ENCODE results near the gene ZBTB7B.

Gene ZBTB7B

GRCh38 chr1:154967331-154967950 is 35.2 kb upstream of the ZBTB7B start:
- H3K36me3 ChIP-seq (ENCODE audit: control insufficient read depth in 4 of 4, insufficient read depth in 4 of 4, low read length in 3 of 4) = peaks cover 6 to 54% (median 44%) of the 10 kb centered on the region in 4 experiments
- no peak overlapping the region for H3K4me3 ChIP-seq (ENCODE audit: control insufficient read depth in 1 of 7, extremely low read depth in 1 of 7, insufficient read depth in 4 of 7, low read depth in 2 of 7, low read length in 6 of 7)
- peaks cover 4 to 45% (median 38%) of the 10 kb centered on the region in 4 experiments for H3K4me1 ChIP-seq (ENCODE audit: control extremely low read depth in 1 of 4, control insufficient read depth in 4 of 4, insufficient read depth in 4 of 4, low read length in 3 of 4)
- WGBS (ENCODE audit: insufficient coverage) = 95% methylated on average over 5 of the region's 5 CpGs
- CTCF ChIA-PET = interaction anchor here (1.3 to 3.7 kb wide), 3 partner anchors 11 to 34 kb away, joined by 3 to 13 read pairs (median 6); partner anchors contain the start of genes PBXIP1 and PMVK
- peak overlapping the region in 1 of 2 experiments; percentile 11 for H3K27ac ChIP-seq (ENCODE audit: insufficient read depth in 1 of 2, low read depth in 1 of 2, low read length in 2 of 2, poor library complexity in 1 of 2, severe bottlenecking in 2 of 2)
- POLR2A ChIA-PET = no interaction called here
- no peaks in the 10 kb centered on the region for H3K9me3 ChIP-seq (ENCODE audit: control extremely low read depth in 1 of 5, control insufficient read depth in 4 of 5, insufficient read depth in 2 of 5, low read depth in 1 of 5, low read length in 4 of 5)
- H3K27me3 ChIP-seq (replicated peaks in 2 of 5; ENCODE audit: control insufficient read depth in 4 of 5, insufficient read depth in 5 of 5, low read length in 4 of 5) = no peaks in the 10 kb centered on the region
- no peak for DNase-seq

DNA sequence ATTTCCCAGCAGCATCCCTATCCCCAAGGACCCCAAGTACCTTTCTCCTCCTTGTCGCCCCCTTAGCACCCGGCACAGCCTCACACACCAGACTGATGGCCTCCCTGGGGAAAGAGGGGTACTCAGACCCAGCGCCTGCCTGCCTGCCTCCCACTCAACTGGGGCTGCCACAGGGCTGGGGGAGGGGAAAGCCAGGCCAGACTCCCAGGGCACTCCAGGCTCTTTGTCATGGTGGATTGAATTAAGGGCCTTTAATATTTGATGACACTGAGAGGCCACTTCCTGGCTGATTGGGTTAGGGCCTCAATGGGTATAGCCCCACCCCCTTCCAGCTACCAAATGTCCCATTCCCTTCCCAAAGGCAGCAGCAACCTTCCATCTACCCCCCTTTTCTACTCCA is 33.9 kb upstream of the ZBTB7B start:
- Histone ChIP-seq H3K4me3 (ENCODE audit: control insufficient read depth in 1 of 7, extremely low read depth in 1 of 7, insufficient read depth in 4 of 7, low read depth in 2 of 7, low read length in 6 of 7) (no peak overlapping the region), H3K27ac (ENCODE audit: insufficient read depth in 1 of 2, low read depth in 1 of 2, low read length in 2 of 2, poor library complexity in 1 of 2, severe bottlenecking in 2 of 2) (peak overlapping the region in 1 of 2 experiments; percentile 52), H3K27me3 (replicated peaks in 2 of 5; ENCODE audit: control insufficient read depth in 4 of 5, insufficient read depth in 5 of 5, low read length in 4 of 5) (no peaks in the 10 kb centered on the region), H3K9me3 (ENCODE audit: control extremely low read depth in 1 of 5, control insufficient read depth in 4 of 5, insufficient read depth in 2 of 5, low read depth in 1 of 5, low read length in 4 of 5) (no peaks in the 10 kb centered on the region), H3K4me1 (ENCODE audit: control extremely low read depth in 1 of 4, control insufficient read depth in 4 of 4, insufficient read depth in 4 of 4, low read length in 3 of 4) (peaks cover 0 to 44% (median 38%) of the 10 kb centered on the region in 4 experiments), H3K36me3 (ENCODE audit: control insufficient read depth in 4 of 4, insufficient read depth in 4 of 4, low read length in 3 of 4) (peaks cover 6 to 46% (median 38%) of the 10 kb centered on the region in 4 experiments)
- CTCF ChIA-PET = interaction anchor here (1.6 kb wide), 1 partner anchor 76 kb away, joined by 3 read pairs; no protein-coding TSS in a partner anchor
- no peak for DNase-seq
- POLR2A ChIA-PET = interaction anchor here (1.8 kb wide), 1 partner anchor 8 kb away, joined by 4 read pairs; no protein-coding TSS in a partner anchor
- WGBS (ENCODE audit: insufficient coverage) = no CpG with 5 or more reads among the region's 3 CpGs

- POLR2A ChIA-PET = interaction anchor here (0.6 to 1.8 kb wide), 3 partner anchors 8 to 37 kb away, joined by 3 to 4 read pairs (median 4); partner anchors contain the start of gene PBXIP1
- no CpG with 5 or more reads among the region's 5 CpGs for WGBS (ENCODE audit: insufficient coverage)
- Histone ChIP-seq H3K4me1 (ENCODE audit: control extremely low read depth in 1 of 4, control insufficient read depth in 4 of 4, insufficient read depth in 4 of 4, low read length in 3 of 4) (peaks cover 0 to 46% (median 37%) of the 10 kb centered on the region in 4 experiments), H3K27me3 (replicated peaks in 2 of 5; ENCODE audit: control insufficient read depth in 4 of 5, insufficient read depth in 5 of 5, low read length in 4 of 5) (no peaks in the 10 kb centered on the region), H3K27ac (ENCODE audit: insufficient read depth in 1 of 2, low read depth in 1 of 2, low read length in 2 of 2, poor library complexity in 1 of 2, severe bottlenecking in 2 of 2) (peak overlapping the region in 1 of 2 experiments; percentile 52), H3K9me3 (ENCODE audit: control extremely low read depth in 1 of 5, control insufficient read depth in 4 of 5, insufficient read depth in 2 of 5, low read depth in 1 of 5, low read length in 4 of 5) (no peaks in the 10 kb centered on the region), H3K4me3 (ENCODE audit: control insufficient read depth in 1 of 7, extremely low read depth in 1 of 7, insufficient read depth in 4 of 7, low read depth in 2 of 7, low read length in 6 of 7) (no peak overlapping the region), H3K36me3 (ENCODE audit: control insufficient read depth in 4 of 4, insufficient read depth in 4 of 4, low read length in 3 of 4) (peaks cover 6 to 41% (median 35%) of the 10 kb centered on the region in 4 experiments)
- no peak for DNase-seq
- CTCF ChIA-PET = interaction anchor here (1.6 to 20.2 kb wide), 4 partner anchors 8 to 76 kb away, joined by 3 to 320 read pairs (median 12); partner anchors contain the start of genes LENEP, PBXIP1, PYGO2 and ZBTB7B
Observed at GRCh38 chr1:154969246-154969645, 33.4 kb upstream of the ZBTB7B start.

DNA sequence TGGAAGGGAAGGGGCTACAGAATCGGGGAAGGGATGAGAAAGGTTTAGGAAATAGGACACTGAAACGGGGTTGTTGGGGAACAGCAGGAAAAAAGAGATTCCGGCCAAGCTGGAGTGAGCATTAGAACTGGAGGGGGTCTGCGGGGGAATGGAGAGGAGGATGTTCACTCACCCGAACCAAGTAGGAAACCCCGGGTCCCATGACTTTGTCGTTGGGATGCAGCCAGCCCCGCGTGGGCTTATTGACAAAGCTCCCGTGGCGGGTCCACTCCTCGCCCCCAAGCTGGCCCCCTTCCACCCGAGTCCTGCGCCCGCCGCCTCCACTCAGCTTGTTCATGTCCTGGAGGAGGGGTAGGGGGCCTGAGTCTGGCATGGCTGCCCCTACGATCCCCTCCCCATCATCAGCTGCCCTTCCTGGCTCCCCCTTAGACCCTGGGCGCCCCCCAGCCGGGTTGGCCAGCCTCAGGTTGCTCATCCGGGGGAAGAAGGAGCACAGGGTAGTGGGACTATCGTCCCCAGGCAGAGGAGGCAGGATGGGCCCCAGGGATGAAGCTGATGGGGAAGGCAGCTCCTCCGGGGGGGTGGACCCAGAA is 32.6 kb upstream of the ZBTB7B start:
- Histone ChIP-seq H3K4me1 (ENCODE audit: control extremely low read depth in 1 of 4, control insufficient read depth in 4 of 4, insufficient read depth in 4 of 4, low read length in 3 of 4) (peaks cover under 1 to 47% (median 39%) of the 10 kb centered on the region in 4 experiments), H3K27me3 (replicated peaks in 2 of 5; ENCODE audit: control insufficient read depth in 4 of 5, insufficient read depth in 5 of 5, low read length in 4 of 5) (no peaks in the 10 kb centered on the region), H3K9me3 (ENCODE audit: control extremely low read depth in 1 of 5, control insufficient read depth in 4 of 5, insufficient read depth in 2 of 5, low read depth in 1 of 5, low read length in 4 of 5) (no peaks in the 10 kb centered on the region), H3K27ac (ENCODE audit: insufficient read depth in 1 of 2, low read depth in 1 of 2, low read length in 2 of 2, poor library complexity in 1 of 2, severe bottlenecking in 2 of 2) (peak overlapping the region in 1 of 2 experiments; percentile 77), H3K36me3 (ENCODE audit: control insufficient read depth in 4 of 4, insufficient read depth in 4 of 4, low read length in 3 of 4) (peaks cover 6 to 36% (median 31%) of the 10 kb centered on the region in 4 experiments), H3K4me3 (ENCODE audit: control insufficient read depth in 1 of 7, extremely low read depth in 1 of 7, insufficient read depth in 4 of 7, low read depth in 2 of 7, low read length in 6 of 7) (peak overlapping the region in 2 of 7 experiments; percentile 48 to 71)
- DNase-seq = no peak
- ChIA-PET CTCF (interaction anchor here (1.0 to 20.2 kb wide), 7 partner anchors 9 to 75 kb away, joined by 3 to 320 read pairs (median 7); partner anchors contain the start of genes LENEP, PBXIP1, PYGO2 and ZBTB7B), POLR2A (interaction anchor here (1.4 to 1.8 kb wide), 2 partner anchors 9 to 14 kb away, joined by 4 read pairs; partner anchors contain the start of gene PBXIP1)
- 31% methylated on average over 14 of the region's 22 CpGs for WGBS (ENCODE audit: insufficient coverage)

GRCh38 chr1:154970631-154971340 is 31.8 kb upstream of the ZBTB7B start, which contains the start of gene SHC1:
Gene SHC1 (minus strand): TSS chr1:154970747. CDS start chr1:154970526, 221 bp downstream.
- Histone ChIP-seq H3K36me3 (ENCODE audit: control insufficient read depth in 4 of 4, insufficient read depth in 4 of 4, low read length in 3 of 4) (peaks cover 4 to 29% (median 24%) of the 10 kb centered on the region in 4 experiments), H3K4me1 (ENCODE audit: control extremely low read depth in 1 of 4, control insufficient read depth in 4 of 4, insufficient read depth in 4 of 4, low read length in 3 of 4) (peaks cover 6 to 52% (median 45%) of the 10 kb centered on the region in 4 experiments), H3K27me3 (replicated peaks in 2 of 5; ENCODE audit: control insufficient read depth in 4 of 5, insufficient read depth in 5 of 5, low read length in 4 of 5) (no peaks in the 10 kb centered on the region), H3K27ac (ENCODE audit: insufficient read depth in 1 of 2, low read depth in 1 of 2, low read length in 2 of 2, poor library complexity in 1 of 2, severe bottlenecking in 2 of 2) (peak within 1 kb of the TSS; percentile 46 to 77), H3K9me3 (ENCODE audit: control extremely low read depth in 1 of 5, control insufficient read depth in 4 of 5, insufficient read depth in 2 of 5, low read depth in 1 of 5, low read length in 4 of 5) (no peaks in the 10 kb centered on the region), H3K4me3 (ENCODE audit: control insufficient read depth in 1 of 7, extremely low read depth in 1 of 7, insufficient read depth in 4 of 7, low read depth in 2 of 7, low read length in 6 of 7) (peak within 1 kb of the TSS in 4 of 7 experiments; percentile 33 to 71 (median 54))
- POLR2A ChIA-PET = interaction anchor here (0.7 to 1.4 kb wide), 3 partner anchors 10 to 15 kb away, joined by 3 to 6 read pairs (median 4); partner anchors contain the start of genes FLAD1, PBXIP1 and PYGO2
- peak; percentile 69 to 87 (median 87) for DNase-seq
- CTCF ChIA-PET = interaction anchor here (1.0 to 20.2 kb wide), 9 partner anchors 10 to 82 kb away, joined by 3 to 320 read pairs (median 7); partner anchors contain the start of genes LENEP, PBXIP1, PYGO2 and ZBTB7B
- WGBS (ENCODE audit: insufficient coverage) = 18% methylated on average over 8 of the region's 15 CpGs

DNA sequence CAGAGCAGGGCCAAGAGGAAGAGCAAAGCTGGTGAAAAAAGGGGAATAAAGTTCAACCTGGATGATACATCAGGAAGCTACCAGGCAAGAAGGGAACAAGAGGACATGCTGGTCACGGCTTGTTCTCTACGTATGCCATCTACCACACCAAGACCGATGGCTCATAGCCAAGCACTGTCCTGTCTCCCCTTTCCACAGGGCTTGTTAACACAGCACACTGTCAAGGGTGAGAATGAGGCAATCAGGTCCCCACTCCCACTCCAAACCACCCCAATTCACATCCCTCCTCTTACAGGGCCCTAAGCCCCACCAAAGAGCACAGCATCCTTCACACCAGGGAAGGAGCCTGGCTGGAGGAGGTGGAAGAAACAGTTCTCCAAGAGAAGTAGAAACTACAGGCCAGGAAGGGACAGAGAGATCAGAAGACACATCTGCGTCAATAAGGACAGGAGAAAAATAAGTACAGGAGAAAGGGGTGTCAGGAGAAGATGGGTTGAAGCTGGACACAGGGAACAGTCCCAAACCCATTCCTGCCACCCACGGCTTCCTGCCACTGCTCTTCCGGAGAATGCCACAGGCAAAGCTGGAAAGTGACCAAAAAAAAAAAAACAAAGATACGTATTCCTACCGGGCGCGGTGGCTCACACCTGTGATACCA is 31.1 kb upstream of the ZBTB7B start:
- ChIA-PET CTCF (interaction anchor here (1.2 to 20.2 kb wide), 10 partner anchors 9 to 81 kb away, joined by 3 to 320 read pairs (median 6); partner anchors contain the start of genes LENEP, PBXIP1, PYGO2 and ZBTB7B), POLR2A (interaction anchor here (1.1 kb wide), 1 partner anchor 11 kb away, joined by 6 read pairs; the partner anchor contains the start of gene PYGO2)
- DNase-seq = no peak
- 62% methylated on average over 5 of the region's 10 CpGs for WGBS (ENCODE audit: insufficient coverage)
- peak overlapping the region in 2 of 7 experiments; percentile 61 to 71 for H3K4me3 ChIP-seq (ENCODE audit: control insufficient read depth in 1 of 7, extremely low read depth in 1 of 7, insufficient read depth in 4 of 7, low read depth in 2 of 7, low read length in 6 of 7)
- H3K9me3 ChIP-seq (ENCODE audit: control extremely low read depth in 1 of 5, control insufficient read depth in 4 of 5, insufficient read depth in 2 of 5, low read depth in 1 of 5, low read length in 4 of 5) = no peaks in the 10 kb centered on the region
- no peaks in the 10 kb centered on the region for H3K27me3 ChIP-seq (replicated peaks in 2 of 5; ENCODE audit: control insufficient read depth in 4 of 5, insufficient read depth in 5 of 5, low read length in 4 of 5)
- H3K4me1 ChIP-seq (ENCODE audit: control extremely low read depth in 1 of 4, control insufficient read depth in 4 of 4, insufficient read depth in 4 of 4, low read length in 3 of 4) = peaks cover 13 to 59% (median 51%) of the 10 kb centered on the region in 4 experiments
- peaks cover 4 to 22% (median 18%) of the 10 kb centered on the region in 4 experiments for H3K36me3 ChIP-seq (ENCODE audit: control insufficient read depth in 4 of 4, insufficient read depth in 4 of 4, low read length in 3 of 4)
- peak overlapping the region; percentile 27 to 77 for H3K27ac ChIP-seq (ENCODE audit: insufficient read depth in 1 of 2, low read depth in 1 of 2, low read length in 2 of 2, poor library complexity in 1 of 2, severe bottlenecking in 2 of 2)

All from common myeloid progenitor, CD34-positive (primary cell).